HG03280 (cell line): Measurements from ENCODE around the gene NXPE3.

Experiments
- ATAC-seq: cut with Tn5 transposase; IDR thresholded peaks from one replicate; pipeline ENCODE4 v1.9.1; 2021; ENCODE audit warnings: mild to moderate bottlenecking, moderate library complexity; ENCODE audit not compliant: unreplicated experiment

NXPE3 gene

DNA sequence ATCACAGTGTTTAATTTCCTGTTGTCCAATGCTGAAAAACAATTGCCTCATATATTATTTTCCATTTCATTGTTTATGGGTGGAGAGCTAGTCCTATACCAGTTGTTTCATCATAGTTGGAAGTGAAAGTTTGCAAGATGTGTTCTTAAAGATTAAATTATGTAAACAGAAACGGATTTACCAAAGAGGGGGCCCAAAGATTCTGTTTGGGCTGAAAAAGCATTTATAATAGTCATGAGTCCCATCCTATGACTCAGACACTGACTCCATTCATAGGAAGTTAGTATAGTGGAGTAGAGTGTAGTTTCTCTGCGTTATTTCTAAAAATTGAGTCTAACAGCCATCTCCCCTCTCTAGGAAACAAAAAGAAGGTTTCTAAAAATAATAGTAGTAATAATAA lies 94.6 kb downstream of the NXPE3 start:
- no peak for ATAC-seq

DNA sequence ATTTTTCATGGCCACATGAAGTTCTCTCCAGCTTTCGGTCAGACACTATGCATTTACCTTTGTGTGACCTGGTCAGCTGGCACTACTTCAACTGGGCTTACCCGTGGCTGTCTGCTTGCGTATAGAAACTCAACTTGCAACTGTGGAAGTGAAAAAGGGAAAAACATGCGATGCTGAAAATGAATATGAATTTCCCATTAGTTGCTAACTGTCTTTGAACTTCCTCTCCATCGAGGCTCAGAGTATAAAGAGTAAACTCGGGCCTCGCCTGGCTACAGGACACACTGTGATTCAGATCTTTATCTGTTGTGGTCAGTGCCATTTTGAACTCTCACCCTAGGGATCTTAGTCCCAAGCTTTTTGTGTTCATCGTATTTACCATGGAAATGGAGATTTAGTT lies 97.1 kb downstream of the NXPE3 start:
- no peak for ATAC-seq
